B cell (primary cell): ENCODE results near the gene CACNA2D3. TPM values are rescaled to one million over a fixed set of nuclear protein-coding genes. Genes with fewer than 3 reads are reported as not detected.

Experiments used
- ATAC-seq: fragments of 200-7000 bp; cut with Tn5 transposase; one replicate; pipeline ENCODE4 v1.10.0; 2021; ENCODE audit warnings: low read depth, mild to moderate bottlenecking, moderate number of reproducible peaks, moderate library complexity
- CTCF ChIA-PET: fragments of 350-600 bp; sonication (Branson Sonifier 250); formaldehyde crosslinking; loops from one replicate; lab custom pipeline; 2021; ENCODE audit warnings: antibody characterized with exemption, inconsistent platforms; lab: Charles Lee
- POLR2A ChIA-PET: fragments of 350-600 bp; sonication (Branson Sonifier 250); formaldehyde crosslinking; loops from one replicate; lab custom pipeline; 2021; ENCODE audit warnings: antibody characterized with exemption; lab: Charles Lee
- DNase-seq: peaks from one replicate; pipeline ENCODE4 v3.0.0; 2013
- H2AFZ ChIP-seq: 2 replicates; pipeline ENCODE4 v1.6.1; 2012; ENCODE audit warnings: mild to moderate bottlenecking, low read depth, low read length; ENCODE audit not compliant: insufficient read depth, poor library complexity, severe bottlenecking
- H3K27ac ChIP-seq, 2 donors: 1 replicate in 1 of 2; 2 replicates in 1 of 2; pipeline ENCODE4 v1.5.1; 2012 to 2013; ENCODE audit warnings: low read length in 2 of 2, mild to moderate bottlenecking in 2 of 2, moderate library complexity in 1 of 2
- H3K27me3 ChIP-seq, 4 experiments: fragments of 200-600 bp in 1 of 4; sonication (generic) in 1 of 4; replicated peaks in 1 of 4; 1 replicate in 2 of 4; 2 replicates in 2 of 4; pipeline versions ENCODE4 v1.6.1 to v1.7.0; 2013 to 2016; ENCODE audit warnings: low read length in 3 of 4, mild to moderate bottlenecking in 2 of 4, mixed read lengths in 1 of 4, moderate library complexity in 1 of 4; ENCODE audit not compliant: insufficient read depth in 4 of 4, control insufficient read depth in 3 of 4; ENCODE audit errors: control extremely low read depth in 1 of 4
- H3K36me3 ChIP-seq, 2 experiments: replicated peaks in 1 of 2; 1 replicate in 1 of 2; 2 replicates in 1 of 2; pipeline versions ENCODE4 v1.6.1 to v1.7.1; 2013; ENCODE audit warnings: low read length in 1 of 2; ENCODE audit not compliant: insufficient read depth in 2 of 2, control insufficient read depth in 1 of 2; ENCODE audit errors: control extremely low read depth in 1 of 2, extremely low read depth in 1 of 2
- H3K4me1 ChIP-seq, 2 donors: fragments of 200-600 bp in 1 of 2; sonication (generic) in 1 of 2; 1 replicate in 1 of 2; 2 replicates in 1 of 2; pipeline versions ENCODE4 v1.5.1 to v1.6.1; 2013 to 2017; ENCODE audit warnings: low read length in 2 of 2; ENCODE audit not compliant: control insufficient read depth in 2 of 2, insufficient read depth in 2 of 2
- H3K4me2 ChIP-seq: replicated peaks from 2 replicates; pipeline ENCODE3; 2012; ENCODE audit warnings: mild to moderate bottlenecking, low read depth, low read length; ENCODE audit not compliant: poor library complexity, severe bottlenecking
- H3K4me3 ChIP-seq, 5 experiments: fragments of 200-600 bp in 1 of 5; sonication (generic) in 1 of 5; 1 replicate in 3 of 5; 2 replicates in 2 of 5; pipeline versions ENCODE4 v1.5.1 to v1.7.0; 2011 to 2016; ENCODE audit warnings: low read length in 4 of 5, mild to moderate bottlenecking in 4 of 5, low read depth in 2 of 5, control low read depth in 1 of 5, moderate library complexity in 1 of 5; ENCODE audit not compliant: insufficient read depth in 1 of 5; ENCODE audit errors: control extremely low read depth in 1 of 5, extremely low read depth in 1 of 5
- H3K79me2 ChIP-seq: fragments of 200-600 bp; sonication (generic); one replicate; pipeline ENCODE4 v1.6.0; 2016; ENCODE audit warnings: low read length; ENCODE audit not compliant: control insufficient read depth, insufficient read depth
- H3K9ac ChIP-seq: fragments of 200-600 bp; sonication (generic); 2 replicates; pipeline ENCODE4 v1.6.1; 2017; ENCODE audit warnings: mild to moderate bottlenecking, low read length, moderate library complexity
- H3K9me3 ChIP-seq, 3 donors: one replicate each; pipeline versions ENCODE4 v1.6.1 to v1.7.1; 2013; ENCODE audit warnings: low read length in 2 of 3; ENCODE audit not compliant: control insufficient read depth in 2 of 3, insufficient read depth in 1 of 3; ENCODE audit errors: control extremely low read depth in 1 of 3
- H4K20me1 ChIP-seq: 2 replicates; pipeline ENCODE4 v1.6.0; 2012; ENCODE audit warnings: mild to moderate bottlenecking, low read length; ENCODE audit not compliant: insufficient read depth, control insufficient read depth, poor library complexity, severe bottlenecking
- H3K27ac Mint-ChIP-seq: one replicate; pipeline ENCODE4 v1.8.0; 2021; ENCODE audit warnings: mixed read lengths
- H3K27me3 Mint-ChIP-seq: one replicate; pipeline ENCODE4 v1.8.0; 2021; ENCODE audit warnings: mixed read lengths
- H3K4me1 Mint-ChIP-seq: one replicate; pipeline ENCODE4 v1.8.0; 2021; ENCODE audit warnings: mixed read lengths
- H3K4me3 Mint-ChIP-seq: one replicate; pipeline ENCODE4 v1.8.0; 2021; ENCODE audit warnings: mixed read lengths
- H3K9me3 Mint-ChIP-seq: one replicate; pipeline ENCODE4 v1.8.0; 2022; ENCODE audit warnings: mixed read lengths; ENCODE audit not compliant: insufficient read depth
- EZH2 ChIP-seq: IDR thresholded peaks from 2 replicates; pipeline ENCODE4 v1.6.1; 2012; ENCODE audit warnings: borderline replicate concordance, low read depth, mild to moderate bottlenecking, moderate library complexity, low read length; ENCODE audit not compliant: insufficient read depth, poor library complexity, severe bottlenecking
- WGBS: methylation state at CpG from one replicate; pipeline ENCODE4 v1.1.5; 2013; ENCODE audit warnings: missing lambda C conversion rate; ENCODE audit not compliant: insufficient coverage; 5-methylcytosine and 5-hydroxymethylcytosine counted together
- intact Hi-C: fragments of 100-400 bp; cut with micrococcal nuclease; formaldehyde crosslinking; loops from one replicate; pipeline ENCODE4 v1.10.0; 2022
- polyA plus RNA-seq: library from polyadenylated mRNA; depleted of rRNA; stranded (reverse); fragments of >200 nt; gene quantifications from 2 replicates; pipeline ENCODE4 v1.2.3, GENCODE V29; 2012
- total RNA-seq, 2 donors: library from RNA; stranded (reverse); fragments of 120-200 nt in 1 of 2; gene quantifications; 1 replicate in 1 of 2; 2 replicates in 1 of 2; pipeline versions ENCODE4 v1.2.3 to v1.2.4, GENCODE V29; 2013 to 2022
- TF ChIP-seq, protein P1 (sequence below): fragments of 200-600 bp; IDR thresholded peaks from one replicate; pipeline ENCODE4 v1.8.0; 2022; ENCODE audit warnings: antibody characterized with exemption, mild to moderate bottlenecking

The CACNA2D3 gene
- total and polyA plus RNA-seq, 2 donors (not counting 1 experiment from before 2014, with no cell fraction given), result not detected

DNA sequence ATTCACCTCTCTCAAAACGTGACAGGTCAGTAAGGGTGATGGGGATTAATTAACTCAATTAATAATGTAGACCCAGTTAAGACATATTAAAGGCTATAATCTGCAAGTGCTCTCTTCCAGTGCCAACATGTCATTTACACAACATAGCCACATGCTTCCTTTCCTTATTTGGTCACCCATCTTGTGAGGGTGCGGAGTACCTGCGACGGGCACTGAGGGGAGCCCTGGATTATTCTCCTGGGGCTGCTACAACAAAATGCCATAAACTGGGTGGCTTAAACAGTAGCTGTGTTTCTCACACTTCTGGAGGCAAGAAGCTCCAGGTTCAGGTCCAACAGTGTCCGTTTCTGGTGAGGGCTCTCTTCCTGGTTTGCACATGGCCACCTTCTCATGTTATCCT, 962.9 kb downstream of the CACNA2D3 start:
- Mint-ChIP-seq H3K4me3 (no peak overlapping the region), H3K9me3 (no peaks in the 10 kb centered on the region), H3K4me1 (no peaks in the 10 kb centered on the region), H3K27me3 (no peaks in the 10 kb centered on the region), H3K27ac (peak overlapping the region; percentile 8)
- H3K4me3 ChIP-seq, result no peak overlapping the region
- no peak for ATAC-seq
- no peaks in the 10 kb centered on the region for H3K4me1 ChIP-seq
- no peaks in the 10 kb centered on the region for H3K36me3 ChIP-seq
- H3K27me3 ChIP-seq, result no peaks in the 10 kb centered on the region
- peaks cover 0 to under 1% (median 0%) of the 10 kb centered on the region in 3 donors for H3K9me3 ChIP-seq
- H2AFZ ChIP-seq, result no peak overlapping the region
- POLR2A ChIA-PET, result no interaction called here
- H3K27ac ChIP-seq, result no peak overlapping the region
- TF ChIP-seq, protein P1, sequence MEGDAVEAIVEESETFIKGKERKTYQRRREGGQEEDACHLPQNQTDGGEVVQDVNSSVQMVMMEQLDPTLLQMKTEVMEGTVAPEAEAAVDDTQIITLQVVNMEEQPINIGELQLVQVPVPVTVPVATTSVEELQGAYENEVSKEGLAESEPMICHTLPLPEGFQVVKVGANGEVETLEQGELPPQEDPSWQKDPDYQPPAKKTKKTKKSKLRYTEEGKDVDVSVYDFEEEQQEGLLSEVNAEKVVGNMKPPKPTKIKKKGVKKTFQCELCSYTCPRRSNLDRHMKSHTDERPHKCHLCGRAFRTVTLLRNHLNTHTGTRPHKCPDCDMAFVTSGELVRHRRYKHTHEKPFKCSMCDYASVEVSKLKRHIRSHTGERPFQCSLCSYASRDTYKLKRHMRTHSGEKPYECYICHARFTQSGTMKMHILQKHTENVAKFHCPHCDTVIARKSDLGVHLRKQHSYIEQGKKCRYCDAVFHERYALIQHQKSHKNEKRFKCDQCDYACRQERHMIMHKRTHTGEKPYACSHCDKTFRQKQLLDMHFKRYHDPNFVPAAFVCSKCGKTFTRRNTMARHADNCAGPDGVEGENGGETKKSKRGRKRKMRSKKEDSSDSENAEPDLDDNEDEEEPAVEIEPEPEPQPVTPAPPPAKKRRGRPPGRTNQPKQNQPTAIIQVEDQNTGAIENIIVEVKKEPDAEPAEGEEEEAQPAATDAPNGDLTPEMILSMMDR, result no peak
- TF ChIP-seq EZH2, result no peak
- intact Hi-C loops, result no loop called here
- WGBS, result 86% methylated on average over 4 of the region's 5 CpGs
- no peak overlapping the region for H3K4me2 ChIP-seq
- no peaks in the 10 kb centered on the region for H3K79me2 ChIP-seq
- H4K20me1 ChIP-seq, result no peaks in the 10 kb centered on the region
- DNase-seq, result no peak
- CTCF ChIA-PET, result no interaction called here
- no peak overlapping the region for H3K9ac ChIP-seq

DNA sequence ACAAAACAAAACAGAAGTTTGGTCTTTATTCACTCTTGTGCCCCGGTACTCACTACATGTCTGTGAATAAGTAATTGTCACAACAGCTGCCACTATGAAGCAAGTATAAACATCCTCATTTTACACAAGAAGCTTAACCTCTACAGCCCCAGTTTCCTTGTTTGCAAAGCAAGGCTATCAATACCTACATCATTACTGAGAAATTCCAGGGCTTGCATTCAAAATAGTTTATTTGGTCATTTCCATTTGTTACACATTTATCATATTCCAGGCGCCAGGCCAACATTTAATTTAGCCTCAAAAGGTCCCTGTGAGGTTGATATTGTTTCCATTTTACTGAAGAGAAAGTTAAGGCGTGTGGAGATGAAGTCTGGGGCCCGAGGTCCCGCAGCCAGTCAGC, 966.9 kb downstream of the CACNA2D3 start:
- Mint-ChIP-seq H3K4me1 (no peaks in the 10 kb centered on the region), H3K4me3 (no peak overlapping the region), H3K9me3 (no peaks in the 10 kb centered on the region), H3K27ac (no peak overlapping the region), H3K27me3 (no peaks in the 10 kb centered on the region)
- Histone ChIP-seq H4K20me1 (no peaks in the 10 kb centered on the region), H3K79me2 (no peaks in the 10 kb centered on the region), H3K9ac (no peak overlapping the region), H3K27me3 (no peaks in the 10 kb centered on the region), H3K27ac (no peak overlapping the region), H3K4me1 (no peaks in the 10 kb centered on the region), H3K4me2 (no peak overlapping the region), H2AFZ (no peak overlapping the region), H3K36me3 (no peaks in the 10 kb centered on the region), H3K4me3 (no peak overlapping the region), H3K9me3 (peaks cover 0 to 3% (median 0%) of the 10 kb centered on the region in 3 donors)
- DNase-seq, result no peak
- POLR2A ChIA-PET, result no interaction called here
- TF ChIP-seq, protein P1, result no peak
- no peak for TF ChIP-seq EZH2
- no peak for ATAC-seq
- intact Hi-C loops, result no loop called here
- WGBS, result 44% methylated on average over 2 of the region's 5 CpGs
- CTCF ChIA-PET, result no interaction called here
